ENCODE results near the gene CAMK1D.

DNA sequence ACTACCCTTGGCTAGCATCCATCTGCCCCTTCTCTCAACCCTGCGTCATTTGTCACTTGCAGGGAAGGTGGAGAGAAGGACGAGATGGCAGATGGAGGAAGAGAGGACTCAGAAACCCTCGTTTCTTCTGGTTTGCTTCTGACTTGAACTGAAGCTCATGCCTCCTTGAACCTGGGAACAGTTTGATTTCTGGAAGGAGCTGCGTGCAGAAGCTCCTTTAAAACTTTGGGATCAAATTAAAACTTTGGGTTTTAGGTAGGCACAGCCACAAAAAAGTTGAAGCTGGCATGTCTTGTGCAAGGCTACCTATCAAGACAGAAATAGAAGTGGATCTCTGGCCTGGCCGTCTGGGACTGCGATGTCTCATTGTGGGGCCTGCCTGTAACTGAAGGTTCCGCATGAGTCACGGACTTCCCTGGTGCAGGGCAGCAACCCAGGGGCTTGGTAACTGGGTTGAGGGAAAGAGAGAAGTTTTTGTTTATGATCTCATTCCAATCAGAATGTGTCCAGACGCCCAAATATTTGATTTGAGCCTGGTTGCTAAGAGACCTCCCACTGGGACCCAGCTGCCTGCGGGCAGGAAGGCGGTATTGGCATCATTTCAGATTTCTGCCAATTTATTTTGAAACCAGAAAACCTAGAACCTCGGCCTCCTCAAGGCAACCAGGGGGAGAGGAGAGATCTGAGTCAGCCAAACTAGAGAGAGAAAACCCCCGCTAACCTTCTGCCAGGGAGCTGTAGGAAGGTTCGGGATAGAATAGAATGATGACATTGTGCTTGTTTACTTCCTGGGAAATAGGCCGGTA, 15.8 kb upstream of the CAMK1D start:
- TF ChIP-seq, protein P1, sequence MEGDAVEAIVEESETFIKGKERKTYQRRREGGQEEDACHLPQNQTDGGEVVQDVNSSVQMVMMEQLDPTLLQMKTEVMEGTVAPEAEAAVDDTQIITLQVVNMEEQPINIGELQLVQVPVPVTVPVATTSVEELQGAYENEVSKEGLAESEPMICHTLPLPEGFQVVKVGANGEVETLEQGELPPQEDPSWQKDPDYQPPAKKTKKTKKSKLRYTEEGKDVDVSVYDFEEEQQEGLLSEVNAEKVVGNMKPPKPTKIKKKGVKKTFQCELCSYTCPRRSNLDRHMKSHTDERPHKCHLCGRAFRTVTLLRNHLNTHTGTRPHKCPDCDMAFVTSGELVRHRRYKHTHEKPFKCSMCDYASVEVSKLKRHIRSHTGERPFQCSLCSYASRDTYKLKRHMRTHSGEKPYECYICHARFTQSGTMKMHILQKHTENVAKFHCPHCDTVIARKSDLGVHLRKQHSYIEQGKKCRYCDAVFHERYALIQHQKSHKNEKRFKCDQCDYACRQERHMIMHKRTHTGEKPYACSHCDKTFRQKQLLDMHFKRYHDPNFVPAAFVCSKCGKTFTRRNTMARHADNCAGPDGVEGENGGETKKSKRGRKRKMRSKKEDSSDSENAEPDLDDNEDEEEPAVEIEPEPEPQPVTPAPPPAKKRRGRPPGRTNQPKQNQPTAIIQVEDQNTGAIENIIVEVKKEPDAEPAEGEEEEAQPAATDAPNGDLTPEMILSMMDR (IDR thresholded peaks at IDR 0.05; ENCODE audit: low read length), result no peak
- no peak for TF ChIP-seq EZH2 (optimal IDR thresholded peaks at IDR 0.05; ENCODE audit: low read depth, low read length)
